ENCODE results near the gene ATP6V0D1.
A peak's percentile ranks its signal among the peaks of the same experiment; 100 is the strongest.

ATP6V0D1 gene

DNA sequence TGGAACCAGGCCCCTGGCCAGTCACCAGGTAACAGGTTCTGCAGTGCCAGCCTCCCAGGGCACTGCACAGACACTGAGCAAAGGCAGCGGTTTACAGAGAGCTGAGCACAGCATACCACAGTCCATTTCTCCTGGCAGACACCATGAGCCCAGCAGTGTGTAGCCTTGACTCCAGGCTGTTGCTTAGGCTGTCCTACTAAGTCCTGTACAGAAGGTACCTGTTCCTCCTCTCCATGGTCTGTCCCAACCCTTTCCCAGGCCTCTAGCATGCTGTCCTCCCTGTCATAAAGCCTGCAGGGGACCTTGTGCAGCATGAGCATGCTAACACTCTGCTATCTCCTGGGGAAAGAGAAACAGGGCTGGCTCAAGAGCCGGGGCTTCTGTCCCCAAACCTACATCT is 20.0 kb downstream of the ATP6V0D1 start:
- DNase-seq, result no peak

DNA sequence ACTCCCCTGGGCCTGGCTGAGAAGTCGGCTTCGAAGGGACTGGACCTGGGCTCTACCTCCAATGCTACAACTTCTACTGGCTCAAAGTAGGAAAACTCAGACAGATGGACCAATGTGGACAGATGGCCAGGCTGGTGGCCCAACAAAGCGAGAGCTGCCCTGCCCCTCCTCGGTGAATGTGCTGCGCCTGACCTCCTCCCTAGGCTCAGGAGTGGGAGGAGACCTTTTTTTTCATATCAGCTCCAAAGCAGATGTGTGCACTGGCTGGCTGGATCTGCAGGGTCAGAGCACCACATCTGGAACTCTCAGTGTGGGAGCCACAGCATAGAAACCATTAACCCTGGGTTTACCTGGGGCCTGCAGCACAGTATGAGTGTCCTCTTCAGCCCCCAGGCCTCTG is 20.8 kb downstream of the ATP6V0D1 start:
- no peak for DNase-seq

DNA sequence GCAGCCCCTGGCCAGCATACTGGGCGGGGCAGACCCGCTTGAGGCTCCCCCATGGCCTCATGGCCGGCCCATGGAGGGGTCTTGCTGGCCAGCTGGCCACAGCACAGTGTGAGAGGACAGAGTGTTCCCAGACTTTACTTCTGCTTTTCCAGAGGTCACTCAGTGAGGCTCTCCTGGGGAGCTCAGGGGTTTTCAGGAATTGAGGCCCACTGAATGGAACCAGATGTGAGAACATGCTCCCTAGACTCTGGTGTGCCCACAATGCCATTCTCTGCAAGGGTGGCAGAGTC is 21.2 kb downstream of the ATP6V0D1 start:
- DNase-seq, result no peak

DNA sequence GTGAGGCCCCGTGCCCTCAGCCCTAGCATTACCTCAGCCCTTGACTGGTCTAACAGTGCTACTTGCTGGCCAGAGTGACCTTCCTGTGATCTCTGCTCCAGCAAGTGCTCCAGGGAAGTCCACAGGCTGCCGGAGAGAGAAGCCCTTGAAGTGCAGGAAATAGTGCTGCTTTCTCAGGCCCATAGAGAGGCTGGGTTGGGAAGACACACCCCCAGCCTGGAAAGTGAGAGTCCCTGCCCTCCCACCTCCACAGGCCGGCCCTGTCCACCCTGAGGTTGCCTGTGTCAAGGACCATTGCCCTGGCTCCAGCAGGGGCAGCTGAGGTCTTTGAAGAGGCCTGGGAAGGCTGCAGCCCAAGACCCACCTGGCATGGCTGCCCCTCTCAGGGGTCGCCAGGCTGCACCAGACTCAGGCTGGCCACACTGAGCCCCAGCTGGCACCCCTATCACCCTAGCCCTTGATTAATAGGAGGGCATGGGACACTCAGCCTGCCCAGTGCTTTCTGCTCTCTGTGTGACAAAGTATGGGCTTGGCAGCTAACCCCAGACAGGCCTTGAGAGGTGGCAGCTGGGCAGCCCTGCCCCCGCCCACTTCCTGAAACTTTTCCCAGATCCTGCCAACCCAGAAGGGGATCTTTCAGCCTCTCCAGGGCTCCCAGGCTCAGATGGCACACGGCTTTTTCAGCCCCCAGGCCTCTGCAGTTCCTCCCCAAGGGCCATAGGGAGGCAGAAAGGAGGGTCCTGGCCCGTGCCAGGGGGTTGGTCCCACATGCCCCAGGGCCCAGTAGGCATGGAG is 21.7 kb downstream of the ATP6V0D1 start:
- no peak for DNase-seq

DNA sequence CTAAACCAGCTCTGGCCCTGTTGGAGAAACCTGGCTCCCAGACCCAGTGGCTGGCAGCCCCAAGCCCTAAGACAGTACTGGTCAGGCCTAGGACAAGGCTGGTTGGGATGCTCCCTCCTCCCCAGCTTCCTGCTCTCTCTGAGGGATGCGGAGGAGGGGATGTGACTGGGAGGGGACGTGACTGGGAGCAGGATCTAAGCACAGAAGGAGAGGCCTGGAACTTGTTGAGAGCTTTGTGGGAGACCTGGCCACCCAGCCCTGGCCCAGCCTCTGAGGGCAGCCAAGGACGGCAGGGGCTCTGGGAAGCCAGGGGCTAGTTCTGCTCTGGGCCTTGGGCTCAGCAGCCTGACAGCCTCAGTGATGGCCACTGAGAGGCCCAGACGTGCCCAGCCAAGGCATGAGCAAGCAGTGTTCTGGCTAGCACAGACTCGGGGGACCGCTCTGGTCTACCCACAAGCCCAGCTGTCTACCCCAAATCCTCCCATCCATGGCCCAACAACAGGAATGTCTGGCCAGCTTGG is 22.8 kb downstream of the ATP6V0D1 start:
- DNase-seq, result no peak

DNA sequence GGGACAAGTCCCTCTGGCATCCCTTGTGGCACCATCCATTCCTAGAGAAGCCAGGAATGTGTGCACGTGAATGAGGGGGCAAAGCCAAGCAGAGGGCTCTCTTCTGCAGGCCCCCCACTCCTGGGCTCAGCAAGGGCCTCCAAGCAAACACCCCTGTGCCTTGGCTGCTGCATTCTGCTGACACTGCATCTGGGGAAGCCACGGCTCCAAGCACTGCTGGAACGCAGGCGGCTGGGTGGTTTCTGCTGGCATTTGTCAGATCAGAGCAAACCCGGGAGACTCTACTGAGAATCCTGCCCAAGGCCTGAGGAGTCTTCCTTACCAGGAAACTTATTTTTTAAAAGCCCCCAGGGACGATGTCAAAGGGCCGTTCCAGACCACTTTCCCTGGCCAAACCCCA is 23.3 kb downstream of the ATP6V0D1 start:
- no peak for DNase-seq

DNA sequence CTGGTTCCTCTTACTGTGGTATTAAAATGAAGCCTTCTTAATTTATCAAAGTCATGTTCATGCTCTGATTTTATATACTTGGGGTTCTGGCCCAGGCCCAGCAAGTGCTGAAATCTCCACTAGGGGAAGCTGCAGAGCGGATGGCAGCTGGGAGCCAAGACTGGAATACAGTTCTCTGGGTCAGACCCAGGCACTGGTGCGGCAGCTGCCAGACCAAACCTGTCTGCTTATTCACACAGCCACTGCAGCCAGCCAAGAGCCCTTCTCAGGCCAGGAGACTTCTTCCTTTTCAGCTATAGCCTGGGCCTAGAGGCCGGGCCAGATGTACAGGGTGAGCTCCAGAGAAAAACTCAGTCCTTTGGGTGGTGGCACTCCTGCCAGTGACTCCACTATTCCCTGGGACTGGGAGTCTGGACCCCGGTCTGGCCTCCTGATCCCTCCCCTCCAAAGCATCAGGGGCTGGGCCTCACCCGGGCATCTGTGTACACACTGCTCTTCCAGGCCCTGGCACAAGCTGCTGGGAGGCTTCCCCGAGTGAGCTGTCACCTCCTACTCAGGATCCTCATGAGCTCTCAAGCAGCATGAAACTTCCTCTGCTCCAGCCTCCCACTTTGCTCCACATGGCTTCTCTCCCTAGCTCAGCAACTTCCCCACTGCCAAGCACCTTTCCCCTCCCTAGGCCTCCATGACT is 24.4 kb downstream of the ATP6V0D1 start:
- peak; percentile 35 for DNase-seq

DNA sequence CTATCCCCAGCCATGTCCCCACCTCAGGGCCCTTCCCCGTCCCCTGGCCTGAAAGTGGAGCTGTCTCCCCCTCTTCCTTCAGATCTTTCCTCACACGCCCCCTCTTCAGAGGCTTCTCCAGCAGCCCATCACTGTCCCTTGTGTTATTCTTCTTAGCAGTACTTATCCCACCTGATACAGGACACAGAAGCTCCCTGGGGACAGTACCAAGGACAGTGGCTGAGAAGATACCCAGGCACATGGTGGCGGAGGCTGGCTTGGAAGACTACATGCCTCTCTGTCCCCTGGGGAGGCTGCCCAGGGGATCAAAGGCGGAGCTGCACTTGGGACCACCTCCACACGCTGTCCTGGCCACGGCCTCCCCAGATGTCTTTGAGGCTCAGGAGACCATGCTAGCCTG is 26.1 kb downstream of the ATP6V0D1 start:
- DNase-seq, result no peak

DNA sequence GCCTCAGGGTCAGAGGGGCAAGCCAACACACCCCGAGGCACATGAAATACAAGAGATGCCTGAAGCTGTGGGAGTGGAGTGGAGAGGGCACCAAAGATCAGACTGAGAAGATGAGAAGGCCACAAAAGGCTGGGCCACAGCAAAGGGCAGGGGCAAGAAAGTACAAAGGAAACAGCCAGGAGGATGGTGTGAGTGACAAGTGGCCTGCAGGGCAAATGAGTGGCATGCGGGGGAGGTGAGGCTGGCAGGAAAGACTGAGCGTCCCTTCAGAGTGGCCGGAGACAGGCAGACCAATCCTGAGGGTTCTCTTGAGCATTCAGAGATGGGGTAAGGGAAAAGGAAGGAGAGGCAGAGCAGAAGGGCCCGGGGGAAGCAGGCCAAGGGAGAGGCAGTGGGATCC is 26.9 kb downstream of the ATP6V0D1 start:
- DNase-seq, result no peak

DNA sequence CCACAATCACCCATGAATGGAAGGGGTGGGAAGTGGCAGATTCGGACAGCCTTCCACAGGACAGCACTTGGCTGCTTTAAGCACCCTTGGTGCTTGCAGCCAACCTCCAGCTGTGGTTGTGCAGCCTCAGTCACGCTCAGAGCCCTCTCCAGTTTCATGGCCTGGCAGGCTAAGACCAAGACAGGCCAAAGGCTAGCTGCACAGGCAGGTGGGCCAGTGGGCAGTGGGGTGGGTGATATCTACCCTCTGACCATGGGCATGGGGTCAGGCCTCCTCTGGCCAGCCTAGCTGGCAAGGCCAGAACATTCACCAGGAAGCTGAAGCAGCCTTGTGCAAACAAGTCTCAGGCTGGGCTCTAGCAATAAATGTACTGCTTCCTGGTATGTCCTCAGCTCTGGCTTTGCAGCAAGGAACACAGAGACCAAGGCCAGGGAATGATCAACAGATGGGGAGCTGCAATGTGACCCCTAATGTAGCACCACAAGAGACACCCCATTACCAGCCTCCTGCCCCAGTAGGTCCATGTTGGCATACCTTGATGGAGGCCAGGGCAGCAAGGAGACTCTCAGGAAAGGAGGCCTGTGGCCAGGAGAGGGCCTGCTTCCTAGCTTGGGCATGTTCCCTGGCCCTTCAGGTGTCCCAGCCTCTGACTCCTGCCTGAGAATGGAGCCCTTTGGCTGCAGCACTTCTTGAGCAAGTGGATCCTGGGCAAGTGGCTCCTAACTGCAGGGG is 29.1 kb downstream of the ATP6V0D1 start:
- no peak for DNase-seq

DNA sequence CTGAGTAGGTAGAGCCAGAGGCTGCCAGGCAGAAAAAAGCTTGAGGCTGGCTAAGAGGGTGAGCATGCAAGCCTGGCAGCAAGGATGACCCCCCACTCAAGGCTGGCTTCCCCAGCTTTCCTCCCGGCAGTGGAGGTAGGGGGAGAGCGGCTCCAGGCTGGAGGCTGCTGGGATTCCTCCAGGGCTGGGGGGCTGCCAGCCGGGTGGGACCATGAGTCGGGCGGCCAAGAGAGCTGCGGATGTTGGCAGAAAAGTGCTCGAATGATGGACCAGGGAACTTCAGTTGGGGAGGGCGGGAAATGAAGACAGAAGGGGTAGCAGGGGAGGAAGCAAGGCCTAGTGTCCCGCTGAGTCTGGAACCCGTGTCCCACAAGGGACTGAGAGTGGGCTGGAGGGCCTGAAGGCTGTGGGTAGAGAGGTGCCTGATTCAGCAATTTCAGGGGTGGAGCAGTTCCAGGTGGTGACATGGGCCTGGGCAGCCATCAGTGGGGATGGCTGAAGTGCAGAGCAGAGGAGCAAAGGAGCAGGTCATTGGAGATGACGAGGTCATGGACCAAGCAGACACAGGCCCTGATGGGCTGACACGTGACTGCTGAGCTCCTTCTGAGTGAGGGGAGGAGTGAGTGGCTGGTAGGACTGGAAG is 29.8 kb downstream of the ATP6V0D1 start:
- DNase-seq, result no peak

DNA sequence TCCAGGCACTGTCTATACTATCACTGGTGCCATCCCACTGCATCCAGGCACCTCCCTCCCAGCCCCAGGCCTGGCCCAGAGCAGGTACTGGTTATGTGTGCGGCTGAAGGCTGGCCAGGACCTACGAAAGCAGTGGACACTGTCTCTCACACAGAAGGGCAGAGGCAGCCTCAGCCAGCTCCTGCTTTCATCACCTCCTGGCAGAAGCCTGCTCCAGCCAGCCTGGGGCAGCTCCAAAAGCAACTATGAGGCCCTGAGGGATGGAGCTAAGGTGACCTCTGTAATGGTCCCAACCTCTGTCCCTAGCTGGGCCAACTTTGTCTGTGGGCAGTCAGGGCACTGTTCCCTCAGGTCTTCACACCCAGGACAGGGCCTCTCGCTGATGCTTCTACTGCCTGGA is 31.2 kb downstream of the ATP6V0D1 start:
- no peak for DNase-seq

DNA sequence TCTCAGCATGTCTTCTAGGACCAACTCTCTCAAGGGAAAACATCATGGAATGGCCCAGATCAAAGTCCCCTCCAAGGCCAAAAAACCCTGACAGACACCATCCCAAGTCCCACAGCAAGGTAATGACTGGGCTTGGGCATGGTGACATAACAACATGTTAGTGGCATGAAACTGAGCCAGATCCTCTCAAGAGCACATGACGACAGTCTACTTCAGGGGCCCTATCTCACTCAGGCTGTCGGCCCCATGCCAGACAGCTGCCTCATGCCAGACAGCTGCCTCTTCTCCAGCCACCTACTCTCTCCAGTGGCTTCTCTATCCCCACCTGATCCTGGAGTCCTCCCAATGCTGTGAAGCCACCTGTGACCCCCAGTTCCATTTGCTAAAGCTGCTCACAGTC is 31.6 kb downstream of the ATP6V0D1 start:
- DNase-seq, result no peak

DNA sequence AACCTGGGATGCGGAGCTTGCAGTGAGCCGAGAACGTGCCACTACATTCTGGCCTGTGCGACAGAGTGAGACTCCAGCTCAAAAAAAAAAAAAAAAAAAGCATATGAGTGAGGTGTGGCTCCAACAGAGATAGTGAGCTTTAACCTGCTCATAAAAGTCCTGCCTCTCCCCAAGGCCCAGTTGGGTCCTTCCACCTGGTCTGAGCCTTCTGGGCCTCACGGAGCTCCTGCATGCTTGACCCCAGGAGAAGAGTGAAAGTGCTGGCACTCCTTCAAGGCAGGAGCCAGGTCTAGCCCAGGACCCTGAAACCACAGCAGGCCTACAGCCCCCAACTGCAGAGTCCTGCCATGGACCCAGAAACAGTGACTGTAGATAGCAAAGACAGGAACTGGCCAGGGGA is 32.4 kb downstream of the ATP6V0D1 start:
- DNase-seq, result no peak

DNA sequence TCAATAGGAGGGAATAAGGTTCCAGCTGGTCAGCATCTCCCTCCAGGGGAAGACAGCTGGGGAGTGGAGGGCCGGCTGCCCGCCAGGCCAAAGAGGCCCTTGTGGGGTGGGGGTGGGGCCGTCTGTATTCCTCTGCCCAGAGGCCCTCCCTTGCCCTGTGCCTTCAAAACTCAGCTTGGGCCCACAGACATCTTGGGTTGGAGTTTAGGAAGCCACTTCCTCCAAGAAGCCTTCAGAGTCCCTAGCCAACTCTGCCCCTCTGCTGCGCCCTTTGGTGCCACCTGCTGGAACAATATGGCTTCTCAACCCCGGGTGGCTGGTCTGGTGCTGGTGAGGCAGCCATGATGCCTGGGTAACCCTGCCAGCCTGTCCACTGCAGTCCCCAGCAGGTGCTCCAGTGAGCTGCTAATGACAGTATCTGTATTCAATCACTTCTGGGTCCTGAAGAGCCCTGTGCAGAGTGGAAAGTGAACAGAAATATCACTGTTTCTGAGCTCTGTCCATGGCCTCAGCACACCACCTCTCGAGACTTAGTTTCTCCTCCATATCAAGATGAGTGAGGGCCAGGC is 33.4 kb downstream of the ATP6V0D1 start:
- DNase-seq, result no peak

DNA sequence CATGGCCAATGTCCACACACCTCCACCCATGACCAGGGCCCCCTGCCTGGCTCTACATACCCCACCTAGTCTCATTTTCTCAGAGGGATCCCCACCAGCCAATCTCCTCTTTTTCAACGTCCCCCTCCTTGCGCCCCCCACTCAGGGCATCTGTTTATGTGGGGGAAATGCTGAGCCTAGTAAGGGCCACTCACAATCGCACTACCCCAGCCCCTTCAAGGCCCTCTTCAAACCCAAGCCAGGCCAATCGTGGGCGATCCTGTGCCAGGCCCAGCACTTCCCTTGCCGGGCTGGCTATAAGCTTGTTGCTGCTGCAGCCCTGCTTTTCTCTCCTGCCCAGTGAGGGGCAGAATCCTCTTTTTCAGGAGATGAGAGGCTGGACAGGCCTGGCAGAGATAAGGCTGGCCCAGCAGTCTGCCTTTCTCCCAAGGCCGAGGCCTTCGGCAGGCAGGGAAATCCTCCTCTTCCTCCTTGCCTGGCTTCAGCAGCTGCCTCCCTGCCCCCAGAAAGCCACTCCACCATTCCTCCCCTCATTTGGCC is 33.9 kb downstream of the ATP6V0D1 start:
- DNase-seq, result no peak

DNA sequence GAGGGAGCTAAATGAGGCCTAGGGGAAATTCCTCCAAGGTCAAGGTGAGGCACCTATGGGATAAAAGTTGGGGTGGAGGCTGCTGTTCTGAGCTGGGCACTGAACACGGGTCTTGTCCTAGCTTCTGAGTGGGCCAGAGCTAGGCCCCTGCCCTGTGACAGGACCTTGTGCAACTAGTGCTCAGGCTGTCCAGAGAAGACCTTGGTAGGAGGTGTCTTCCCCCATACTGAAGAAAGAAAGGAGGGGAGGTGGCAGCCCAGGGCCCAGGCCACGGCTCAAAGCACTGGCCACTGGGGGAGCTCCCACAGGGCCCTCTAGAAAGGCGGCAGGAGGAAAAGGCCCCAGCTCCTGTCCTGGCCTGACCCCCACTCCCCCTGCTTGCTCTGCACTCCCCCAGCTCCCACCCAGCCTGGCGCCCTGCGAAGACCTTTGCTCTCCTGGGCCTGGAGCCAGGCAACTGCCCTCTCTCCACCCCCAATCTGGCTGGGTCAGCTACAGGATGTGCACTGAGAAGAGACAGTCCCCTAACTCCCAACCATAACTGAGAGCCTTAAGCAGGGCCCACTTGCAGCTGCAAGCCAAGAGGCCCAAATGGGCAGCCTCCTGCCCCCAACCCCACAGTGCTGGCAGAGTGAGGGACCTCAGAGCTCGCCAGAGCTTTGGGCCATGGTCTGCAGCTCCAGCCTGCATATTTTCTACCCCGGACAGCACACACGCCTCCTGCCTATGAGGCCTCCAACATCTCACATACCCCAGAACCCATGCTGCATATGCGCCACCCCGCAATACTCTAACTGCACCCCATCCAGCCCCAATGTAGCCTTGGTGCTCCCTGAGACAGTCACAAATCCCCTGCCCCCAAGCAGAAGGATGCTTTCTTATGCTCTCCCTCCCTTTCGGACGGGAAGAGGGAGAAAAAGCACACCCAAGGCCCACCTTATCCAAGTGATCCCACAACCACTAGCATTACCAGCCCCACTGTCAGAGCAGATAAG is 34.7 kb downstream of the ATP6V0D1 start:
- no peak for DNase-seq

DNA sequence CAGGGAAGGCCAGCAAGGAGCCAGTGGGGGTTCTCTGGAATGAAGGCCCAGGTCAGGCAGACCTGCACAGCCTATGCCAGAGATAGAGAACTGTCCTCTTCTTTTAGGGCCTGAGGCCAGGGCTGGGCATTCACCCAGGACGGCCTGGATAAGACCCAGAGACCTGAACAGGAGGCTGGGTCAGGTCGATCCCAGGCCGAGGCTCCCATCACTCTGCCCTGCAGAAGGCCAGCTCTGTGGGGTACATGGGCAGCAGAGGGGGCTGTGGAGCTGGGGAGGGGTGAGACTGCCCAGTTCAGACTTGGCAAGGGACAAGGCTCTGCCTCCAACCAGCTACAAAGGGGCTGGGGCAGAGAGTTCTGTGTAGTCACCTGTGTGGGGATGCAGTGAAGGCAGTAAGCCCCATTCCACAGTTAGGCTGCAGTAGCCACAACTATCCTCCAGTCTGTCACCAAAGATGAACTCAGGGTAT is 35.5 kb downstream of the ATP6V0D1 start:
- DNase-seq, result no peak

DNA sequence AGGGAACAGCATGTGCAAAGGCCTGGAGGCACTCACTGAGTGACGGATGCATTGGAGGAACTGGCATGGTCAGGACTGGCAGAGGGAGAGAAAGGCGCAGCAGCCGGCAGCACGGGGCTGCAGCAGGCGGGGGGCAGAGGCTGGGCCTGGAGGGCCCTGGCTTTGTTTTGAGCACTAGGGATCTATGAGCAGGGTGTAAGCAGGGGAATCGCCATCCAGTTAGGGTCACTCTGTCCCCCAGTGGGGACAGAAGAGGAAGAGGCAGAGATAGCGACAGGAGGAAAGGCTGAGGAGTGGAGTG is 35.9 kb downstream of the ATP6V0D1 start:
- no peak for DNase-seq

DNA sequence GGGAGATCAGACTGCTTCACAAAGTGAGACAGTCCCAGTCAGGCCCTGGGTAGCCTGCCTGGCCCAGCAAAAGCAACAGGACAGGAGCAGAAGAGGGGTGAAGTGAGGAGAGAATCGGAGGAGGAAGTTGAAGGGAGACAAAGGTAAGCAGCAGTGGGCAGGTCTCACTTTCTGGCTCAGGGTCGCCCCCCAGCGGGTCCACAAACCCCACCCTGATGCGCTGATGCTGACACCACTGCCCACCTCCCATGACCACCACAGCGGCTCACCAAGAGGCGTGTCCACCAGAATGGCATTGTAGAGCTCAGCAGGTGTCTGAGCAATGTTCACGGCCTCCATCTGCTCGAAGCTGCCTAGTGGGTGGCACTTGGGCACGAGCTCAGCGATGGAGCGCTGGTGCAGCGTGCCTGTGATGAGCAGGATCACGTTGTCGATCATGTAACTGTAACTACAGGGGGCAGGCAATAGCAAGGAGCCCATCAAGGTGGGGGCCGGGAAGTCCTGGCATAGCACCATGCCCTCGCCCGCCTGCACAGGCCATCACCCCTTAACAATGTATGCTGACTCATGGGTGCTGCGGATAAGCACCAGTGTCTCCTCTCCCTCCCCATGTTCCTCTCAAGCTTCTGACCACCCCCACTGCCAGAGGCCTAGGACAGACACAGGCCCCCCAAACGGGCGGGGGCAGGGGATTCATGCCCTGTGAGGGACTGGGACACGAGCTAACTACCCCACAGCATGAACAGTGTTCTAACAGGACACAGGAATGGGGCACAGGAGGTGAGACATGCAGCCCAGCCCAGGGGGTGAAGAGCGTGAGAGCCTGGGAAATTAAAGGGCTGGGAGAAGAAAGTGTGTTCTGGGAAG is 36.5 kb downstream of the ATP6V0D1 start:
- no peak for DNase-seq

DNA sequence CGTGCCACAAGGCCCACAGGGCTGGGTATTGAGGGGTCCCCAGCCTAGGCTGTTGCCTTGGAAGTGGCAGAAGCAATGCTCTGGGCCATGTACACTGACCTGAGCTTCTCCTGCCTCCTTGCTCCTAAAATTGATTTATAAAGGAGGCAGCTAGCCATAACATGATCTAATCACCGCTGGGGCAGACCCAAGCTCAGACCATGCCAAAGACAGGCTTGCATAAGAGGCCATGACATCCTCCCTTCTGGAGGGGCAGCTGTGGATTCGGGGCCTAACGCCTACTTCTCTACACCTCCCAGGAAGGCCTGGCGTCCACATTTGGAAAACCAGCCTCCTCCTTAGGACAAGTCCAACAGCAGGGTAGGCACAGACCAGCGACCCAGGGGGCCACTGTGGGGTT is 37.7 kb downstream of the ATP6V0D1 start:
- DNase-seq, result no peak

All from NCI-H1694 treated with DMSO at 0.1 percent for 48 hours (cell line).